HFFc6 (cell line): ENCODE measurements around the gene PPM1M. TPM values are rescaled to one million over a fixed set of nuclear protein-coding genes. Genes with fewer than 3 reads are reported as not detected.
"Not testable (repeated sequence)": the region's sequence is repeated elsewhere in the genome, so short reads cannot be mapped to it uniquely, and the experiment has no call there.

ENCODE experiments used
- DNase-seq: peaks from one replicate; pipeline ENCODE4 v3.0.0-alpha.2; 2018
- H3K27ac Mint-ChIP-seq: 2 replicates; pipeline ENCODE4 v1.8.0; 2020; ENCODE audit warnings: mild to moderate bottlenecking, mixed read lengths
- H3K27me3 Mint-ChIP-seq: 2 replicates; pipeline ENCODE4 v1.8.0; 2021; ENCODE audit warnings: mild to moderate bottlenecking, moderate library complexity, mixed read lengths; ENCODE audit not compliant: insufficient read depth
- H3K36me3 Mint-ChIP-seq: 2 replicates; pipeline ENCODE4 v1.8.0; 2021; ENCODE audit warnings: low read depth, mixed read lengths
- H3K4me1 Mint-ChIP-seq: 2 replicates; pipeline ENCODE4 v1.8.0; 2020; ENCODE audit warnings: low read depth, mixed read lengths
- H3K4me3 Mint-ChIP-seq: 2 replicates; pipeline ENCODE4 v1.8.0; 2020; ENCODE audit warnings: mild to moderate bottlenecking, moderate library complexity, mixed read lengths
- H3K9me3 Mint-ChIP-seq: 2 replicates; pipeline ENCODE4 v1.8.0; 2020; ENCODE audit warnings: mild to moderate bottlenecking, mixed read lengths
- total RNA-seq, 6 experiments: library from RNA; stranded (reverse); fragmentation: NEBNext Ultra II Directional; extraction: Animal tissue kit (Norgen Biotek cat#: 25700); gene quantifications; 2 replicates in 1 of 6; 3 replicates in 5 of 6; pipeline ENCODE4 v1.2.3, GENCODE V29; 2021
- TF ChIP-seq, protein P1 (sequence below): fragments of 200-600 bp; sonication (generic); IDR thresholded peaks from 2 replicates; pipeline ENCODE4 v1.5.0; 2021; ENCODE audit warnings: antibody characterized with exemption, mild to moderate bottlenecking

The PPM1M gene
- total RNA-seq, 6 experiments from 2014 or later, result 20.8 to 23.4 (median 20.9) TPM

DNA sequence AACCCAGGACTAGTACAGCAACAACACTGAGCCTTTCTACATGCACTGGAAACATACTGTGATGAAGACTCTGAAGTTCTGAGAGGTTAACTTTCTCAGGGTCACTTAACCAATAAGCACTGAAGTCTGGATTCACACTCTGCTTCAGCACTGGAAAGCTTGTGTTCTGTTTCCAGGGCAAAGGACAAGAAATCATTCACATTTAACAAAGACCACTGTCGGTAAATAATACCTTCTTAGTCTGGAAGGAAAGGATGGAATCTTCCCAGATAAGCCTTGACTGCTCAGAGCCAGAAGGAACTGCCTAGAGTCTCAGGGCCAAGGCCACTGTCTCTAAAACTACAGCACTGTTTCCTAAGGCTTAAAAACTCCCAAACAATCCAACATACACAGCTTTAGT lies 37.7 kb downstream of the PPM1M start:
- peak overlapping the region; percentile 48; the same call in 1 of the 2 replicates for H3K27ac Mint-ChIP-seq
- no peaks in the 10 kb centered on the region for H3K9me3 Mint-ChIP-seq
- peaks cover 6% of the 10 kb centered on the region for H3K27me3 Mint-ChIP-seq
- TF ChIP-seq, protein P1, sequence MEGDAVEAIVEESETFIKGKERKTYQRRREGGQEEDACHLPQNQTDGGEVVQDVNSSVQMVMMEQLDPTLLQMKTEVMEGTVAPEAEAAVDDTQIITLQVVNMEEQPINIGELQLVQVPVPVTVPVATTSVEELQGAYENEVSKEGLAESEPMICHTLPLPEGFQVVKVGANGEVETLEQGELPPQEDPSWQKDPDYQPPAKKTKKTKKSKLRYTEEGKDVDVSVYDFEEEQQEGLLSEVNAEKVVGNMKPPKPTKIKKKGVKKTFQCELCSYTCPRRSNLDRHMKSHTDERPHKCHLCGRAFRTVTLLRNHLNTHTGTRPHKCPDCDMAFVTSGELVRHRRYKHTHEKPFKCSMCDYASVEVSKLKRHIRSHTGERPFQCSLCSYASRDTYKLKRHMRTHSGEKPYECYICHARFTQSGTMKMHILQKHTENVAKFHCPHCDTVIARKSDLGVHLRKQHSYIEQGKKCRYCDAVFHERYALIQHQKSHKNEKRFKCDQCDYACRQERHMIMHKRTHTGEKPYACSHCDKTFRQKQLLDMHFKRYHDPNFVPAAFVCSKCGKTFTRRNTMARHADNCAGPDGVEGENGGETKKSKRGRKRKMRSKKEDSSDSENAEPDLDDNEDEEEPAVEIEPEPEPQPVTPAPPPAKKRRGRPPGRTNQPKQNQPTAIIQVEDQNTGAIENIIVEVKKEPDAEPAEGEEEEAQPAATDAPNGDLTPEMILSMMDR, result no peak
- no peak overlapping the region for H3K4me3 Mint-ChIP-seq
- DNase-seq, result no peak
- peaks cover 10% of the 10 kb centered on the region for H3K36me3 Mint-ChIP-seq
- H3K4me1 Mint-ChIP-seq, result peaks cover 39% of the 10 kb centered on the region

DNA sequence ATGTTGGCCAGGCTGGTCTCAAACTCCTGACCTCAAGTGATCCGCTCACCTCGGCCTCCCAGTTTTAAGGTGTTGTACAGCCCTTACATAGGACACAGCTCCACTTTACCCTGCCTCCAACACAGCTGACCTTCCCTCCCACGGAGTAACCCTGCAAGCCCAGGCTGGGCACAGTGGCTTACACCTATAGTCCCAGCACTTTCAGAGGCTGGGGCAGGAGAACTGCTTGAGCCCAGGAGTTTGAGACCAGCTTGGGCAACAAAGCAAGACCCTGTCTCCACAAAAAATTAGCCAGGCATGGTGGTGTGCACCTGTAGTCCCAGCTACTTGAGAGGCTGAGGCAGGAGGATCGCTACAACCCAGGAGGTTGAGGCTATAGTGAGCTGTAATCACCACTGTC lies 38.5 kb downstream of the PPM1M start:
- not testable (repeated sequence) for H3K27me3 Mint-ChIP-seq, H3K36me3 Mint-ChIP-seq, H3K9me3 Mint-ChIP-seq, DNase-seq, H3K27ac Mint-ChIP-seq, H3K4me3 Mint-ChIP-seq
- H3K4me1 Mint-ChIP-seq, result peaks cover 41% of the 10 kb centered on the region

DNA sequence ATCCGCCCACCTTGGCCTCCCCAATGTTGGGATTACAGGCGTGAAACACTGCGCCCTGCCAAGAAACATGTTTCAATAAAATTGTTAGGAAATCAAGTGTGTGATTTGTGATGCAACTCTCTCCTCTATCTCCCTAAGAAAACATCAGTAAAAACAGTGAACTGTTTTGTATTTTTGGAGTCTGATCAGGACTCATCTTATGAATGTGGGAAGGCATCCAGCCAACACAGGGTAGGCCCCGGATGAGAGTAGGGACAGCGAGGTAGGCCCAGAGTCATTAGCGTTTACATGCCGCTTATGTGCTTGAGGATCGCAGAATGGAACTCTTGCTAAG lies 41.2 kb downstream of the PPM1M start:
- H3K27ac Mint-ChIP-seq, result peak overlapping the region; percentile 100
- no peaks in the 10 kb centered on the region for H3K9me3 Mint-ChIP-seq
- peak overlapping the region; percentile 92 for H3K4me3 Mint-ChIP-seq
- H3K36me3 Mint-ChIP-seq, result peaks cover 6% of the 10 kb centered on the region
- TF ChIP-seq, protein P1, result no peak
- H3K4me1 Mint-ChIP-seq, result peaks cover 30% of the 10 kb centered on the region
- H3K27me3 Mint-ChIP-seq, result peaks cover 4% of the 10 kb centered on the region
- no peak for DNase-seq

DNA sequence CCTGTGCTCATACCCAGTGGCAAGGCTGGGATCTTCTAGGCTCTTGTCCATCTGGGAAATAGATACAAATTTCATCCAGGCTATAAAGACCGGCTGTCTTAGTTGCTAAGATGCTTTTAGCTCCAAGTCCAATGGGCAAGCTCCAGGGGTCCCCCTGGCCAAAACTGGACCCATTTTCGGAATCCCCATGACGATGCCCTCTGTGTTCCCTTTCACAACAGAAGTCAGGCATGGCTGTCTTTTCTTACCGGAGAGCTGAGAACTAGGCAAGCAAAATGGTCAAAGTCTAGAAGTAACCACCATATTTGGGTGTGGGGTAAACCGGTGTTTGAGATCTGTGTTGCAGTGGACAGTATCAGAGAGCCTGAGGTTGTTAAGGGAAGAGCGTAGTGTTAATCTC lies 43.1 kb downstream of the PPM1M start:
- Mint-ChIP-seq H3K27ac (peak overlapping the region; percentile 100), H3K27me3 (peaks cover 4% of the 10 kb centered on the region), H3K4me3 (peak overlapping the region; percentile 92), H3K36me3 (peaks cover 6% of the 10 kb centered on the region), H3K9me3 (no peaks in the 10 kb centered on the region), H3K4me1 (peaks cover 21% of the 10 kb centered on the region)
- TF ChIP-seq, protein P1, result no peak
- DNase-seq, result no peak

DNA sequence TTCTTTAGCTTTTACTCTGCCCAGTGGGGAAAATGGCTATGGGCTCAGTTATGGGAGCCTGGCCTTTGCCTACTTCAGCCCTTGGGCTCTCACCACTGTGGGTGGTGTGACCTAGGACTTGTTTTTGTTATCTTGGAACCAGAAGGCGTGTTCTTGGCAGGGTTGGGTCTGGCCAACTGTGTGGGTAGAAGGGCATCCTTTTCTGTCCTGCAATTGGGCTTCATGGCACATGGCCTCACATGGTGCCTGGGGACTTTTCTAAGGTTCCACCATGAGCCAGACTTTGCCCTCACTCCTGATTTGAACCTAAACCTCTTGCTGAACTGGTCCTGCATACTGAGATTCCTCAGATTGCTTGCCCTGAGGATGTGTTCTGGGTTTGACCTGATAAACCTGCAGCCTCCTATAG lies 43.8 kb downstream of the PPM1M start:
- Mint-ChIP-seq H3K27me3 (peaks cover 4% of the 10 kb centered on the region), H3K27ac (no peak overlapping the region), H3K36me3 (peaks cover 6% of the 10 kb centered on the region), H3K9me3 (no peaks in the 10 kb centered on the region), H3K4me1 (peaks cover 21% of the 10 kb centered on the region), H3K4me3 (peak overlapping the region; percentile 92)
- DNase-seq, result no peak
- TF ChIP-seq, protein P1, result no peak

DNA sequence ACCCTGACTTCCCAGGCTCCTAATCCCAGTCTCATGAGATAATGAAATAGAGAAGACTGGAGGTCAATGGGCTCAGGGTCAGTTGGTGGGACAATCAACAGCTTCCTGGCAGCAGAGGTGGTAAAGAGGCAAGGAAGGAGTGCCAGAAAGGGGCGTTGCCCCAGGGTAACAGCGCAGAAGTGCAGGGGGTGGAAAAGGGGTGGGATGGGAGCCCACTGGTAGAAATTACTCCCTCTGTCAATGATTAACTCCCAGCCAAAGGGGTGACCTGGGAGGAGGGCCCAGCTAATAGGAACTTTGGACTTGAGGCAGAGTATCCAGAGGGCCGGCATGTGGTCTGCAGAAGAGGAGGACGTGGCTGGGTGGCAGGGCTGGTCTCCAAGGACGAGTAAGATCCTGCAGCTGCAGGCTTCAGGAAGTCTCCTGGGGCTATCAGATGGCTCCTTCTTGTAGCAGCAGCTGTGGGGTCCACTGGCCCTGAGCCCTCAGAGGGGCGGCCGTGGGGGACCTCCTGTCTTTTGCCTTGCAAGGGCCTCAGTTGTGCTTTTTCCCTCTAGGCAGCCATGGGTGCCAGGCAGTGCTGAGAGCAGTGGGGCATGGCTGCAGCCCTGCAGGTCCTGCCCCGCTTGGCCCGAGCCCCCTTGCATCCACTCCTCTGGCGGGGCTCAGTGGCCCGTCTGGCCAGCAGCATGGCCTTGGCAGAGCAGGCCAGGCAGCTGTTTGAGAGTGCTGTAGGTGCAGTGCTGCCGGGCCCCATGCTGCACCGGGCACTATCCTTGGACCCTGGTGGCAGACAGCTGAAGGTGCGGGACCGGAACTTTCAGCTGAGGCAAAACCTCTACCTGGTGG lies 44.4 kb downstream of the PPM1M start:
- H3K27ac Mint-ChIP-seq, result no peak overlapping the region
- TF ChIP-seq, protein P1, result peak; percentile 50
- no peaks in the 10 kb centered on the region for H3K9me3 Mint-ChIP-seq
- peaks cover 21% of the 10 kb centered on the region for H3K4me1 Mint-ChIP-seq
- DNase-seq, result no peak
- H3K27me3 Mint-ChIP-seq, result peaks cover 4% of the 10 kb centered on the region
- H3K36me3 Mint-ChIP-seq, result peaks cover 6% of the 10 kb centered on the region
- no peak overlapping the region for H3K4me3 Mint-ChIP-seq
